CD4-positive, alpha-beta T cell treated with Interleukin-2 at 100 ng/mL for 4 hours (primary cell): ENCODE measurements around the gene RELA.
A peak's percentile ranks its signal among the peaks of the same experiment; 100 is the strongest.
"Not testable (repeated sequence)": the region's sequence is repeated elsewhere in the genome, so short reads cannot be mapped to it uniquely, and the experiment has no call there.

Experiments used
- DNase-seq: peaks from one replicate; pipeline ENCODE4 v3.0.0-alpha.2; 2020; ENCODE audit warnings: low spot score

RELA gene

GRCh38 chr11:65648997-65649493 lies 13.7 kb downstream of the RELA start:
- DNase-seq: no peak

DNA sequence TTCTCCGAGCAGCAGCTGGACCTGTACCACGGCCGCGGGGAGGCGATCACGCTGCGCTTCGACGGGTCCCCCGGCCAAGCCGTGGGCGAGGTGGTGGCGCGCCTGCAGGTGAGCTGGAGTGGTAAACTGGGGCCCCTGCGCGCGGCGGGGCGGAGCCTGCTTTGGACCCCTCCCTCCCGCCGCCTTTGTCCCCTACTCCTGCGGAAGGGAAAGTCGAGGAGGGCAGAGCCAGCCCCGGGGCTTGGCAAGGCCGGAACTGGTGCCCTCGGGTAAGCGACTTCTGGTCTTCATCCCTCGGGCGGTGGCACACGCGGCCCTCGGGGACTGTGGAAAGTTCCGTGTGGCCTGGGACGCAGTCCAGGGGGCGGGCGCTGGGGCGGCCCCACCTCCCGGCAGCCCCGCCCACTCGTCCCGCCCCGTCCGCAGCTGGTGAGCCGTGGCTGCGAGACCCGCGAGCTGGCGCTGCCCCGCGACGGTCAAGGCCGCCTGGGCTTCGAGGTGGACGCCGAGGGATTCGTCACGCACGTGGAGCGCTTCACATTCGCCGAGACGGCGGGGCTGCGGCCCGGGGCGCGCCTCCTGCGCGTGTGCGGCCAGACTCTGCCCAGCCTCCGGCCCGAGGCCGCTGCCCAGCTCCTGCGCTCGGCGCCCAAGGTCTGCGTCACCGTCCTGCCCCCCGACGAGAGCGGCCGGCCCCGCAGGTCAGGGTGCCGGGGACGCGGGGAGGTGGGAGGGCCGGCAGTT lies 15.6 kb downstream of the RELA start:
- DNase-seq: no peak

GRCh38 chr11:65646288-65646957 lies 16.3 kb downstream of the RELA start:
- DNase-seq: no peak

DNA sequence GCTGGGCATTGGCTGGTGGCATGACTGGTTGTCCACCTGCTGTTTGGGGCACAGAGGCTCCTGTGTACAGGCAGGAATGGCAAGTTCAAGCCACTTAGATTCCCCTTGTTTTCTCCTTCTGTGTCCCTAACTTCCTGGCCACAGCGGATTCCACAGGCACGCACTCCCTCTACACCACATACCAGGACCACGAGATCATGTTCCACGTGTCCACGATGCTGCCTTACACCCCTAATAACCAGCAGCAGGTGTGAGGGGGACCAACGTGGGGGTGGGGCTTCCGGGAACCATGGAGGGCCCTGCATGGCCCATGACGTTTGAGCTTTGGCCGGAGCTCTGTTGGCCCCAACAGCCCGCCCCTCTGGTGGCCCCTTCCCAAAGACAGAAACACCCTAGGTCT lies 17.0 kb downstream of the RELA start:
- DNase-seq: no peak

DNA sequence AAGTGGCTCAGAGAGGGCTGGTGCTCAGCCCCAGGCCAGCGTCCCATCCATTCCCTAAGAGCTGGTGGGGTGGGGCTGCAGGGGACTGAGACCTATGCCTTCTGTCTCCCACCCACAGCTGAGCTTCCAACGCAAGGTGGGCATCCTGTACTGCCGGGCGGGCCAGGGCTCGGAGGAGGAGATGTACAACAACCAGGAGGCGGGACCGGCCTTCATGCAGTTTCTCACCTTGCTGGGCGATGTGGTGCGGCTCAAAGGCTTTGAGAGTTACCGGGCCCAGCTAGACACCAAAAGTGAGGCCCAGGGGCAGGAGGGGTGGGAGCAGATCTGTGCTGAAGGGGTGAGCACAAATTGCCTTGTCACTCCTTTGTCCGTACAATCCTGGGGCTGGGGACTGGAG lies 17.9 kb downstream of the RELA start:
- DNase-seq: no peak

DNA sequence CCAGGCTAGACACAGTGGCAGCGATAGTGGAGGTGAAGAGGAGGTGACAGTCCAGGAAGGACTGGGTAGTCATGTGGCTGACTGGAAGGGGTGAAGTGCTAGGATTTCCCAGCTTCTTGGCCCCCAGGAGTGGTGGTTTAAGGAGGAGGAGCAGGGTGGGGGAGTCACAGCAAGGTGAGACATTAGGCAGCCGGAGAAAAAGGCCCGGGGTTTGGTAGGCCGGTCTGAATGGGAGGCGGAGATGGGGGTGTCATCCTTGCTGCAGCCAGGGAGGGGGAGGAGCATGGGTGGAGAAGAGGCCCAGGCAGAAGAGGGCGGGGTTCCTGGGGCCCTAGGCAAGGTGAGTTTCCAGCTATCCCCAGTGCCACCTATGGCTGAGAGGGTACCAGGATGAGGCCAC lies 18.7 kb downstream of the RELA start:
- peak; percentile 20 for DNase-seq

DNA sequence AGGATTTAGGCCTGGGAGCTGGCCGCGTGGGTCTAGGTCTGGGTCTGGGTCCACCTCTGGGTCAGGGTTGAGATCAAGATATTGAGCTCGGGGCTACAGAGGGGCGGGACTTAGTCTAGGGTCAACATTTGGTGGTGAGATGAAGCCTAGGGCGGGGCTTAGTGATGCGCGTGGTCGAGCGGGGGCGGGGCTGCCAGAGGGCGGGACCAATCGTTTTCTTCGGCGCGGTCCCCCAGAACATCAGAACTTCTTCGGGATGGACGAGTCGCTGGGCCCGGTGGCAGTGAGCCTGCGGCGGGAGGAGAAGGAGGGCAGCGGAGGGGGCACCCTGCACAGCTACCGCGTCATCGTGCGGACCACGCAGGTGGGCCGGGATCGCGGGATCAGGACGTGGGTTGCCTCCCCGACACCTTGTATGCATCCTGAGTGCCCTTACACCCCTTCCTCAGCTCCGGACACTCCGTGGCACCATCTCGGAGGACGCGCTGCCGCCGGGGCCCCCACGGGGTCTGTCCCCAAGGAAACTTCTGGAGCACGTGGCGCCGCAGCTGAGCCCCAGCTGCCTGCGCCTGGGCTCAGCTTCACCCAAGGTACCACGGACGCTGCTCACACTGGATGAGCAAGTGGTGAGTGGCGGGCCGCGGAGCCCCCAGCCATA lies 20.6 kb downstream of the RELA start:
- no peak for DNase-seq

- no peak for DNase-seq
These were observed 21.3 kb downstream of the RELA start for GRCh38 chr11:65641297-65642013.

DNA sequence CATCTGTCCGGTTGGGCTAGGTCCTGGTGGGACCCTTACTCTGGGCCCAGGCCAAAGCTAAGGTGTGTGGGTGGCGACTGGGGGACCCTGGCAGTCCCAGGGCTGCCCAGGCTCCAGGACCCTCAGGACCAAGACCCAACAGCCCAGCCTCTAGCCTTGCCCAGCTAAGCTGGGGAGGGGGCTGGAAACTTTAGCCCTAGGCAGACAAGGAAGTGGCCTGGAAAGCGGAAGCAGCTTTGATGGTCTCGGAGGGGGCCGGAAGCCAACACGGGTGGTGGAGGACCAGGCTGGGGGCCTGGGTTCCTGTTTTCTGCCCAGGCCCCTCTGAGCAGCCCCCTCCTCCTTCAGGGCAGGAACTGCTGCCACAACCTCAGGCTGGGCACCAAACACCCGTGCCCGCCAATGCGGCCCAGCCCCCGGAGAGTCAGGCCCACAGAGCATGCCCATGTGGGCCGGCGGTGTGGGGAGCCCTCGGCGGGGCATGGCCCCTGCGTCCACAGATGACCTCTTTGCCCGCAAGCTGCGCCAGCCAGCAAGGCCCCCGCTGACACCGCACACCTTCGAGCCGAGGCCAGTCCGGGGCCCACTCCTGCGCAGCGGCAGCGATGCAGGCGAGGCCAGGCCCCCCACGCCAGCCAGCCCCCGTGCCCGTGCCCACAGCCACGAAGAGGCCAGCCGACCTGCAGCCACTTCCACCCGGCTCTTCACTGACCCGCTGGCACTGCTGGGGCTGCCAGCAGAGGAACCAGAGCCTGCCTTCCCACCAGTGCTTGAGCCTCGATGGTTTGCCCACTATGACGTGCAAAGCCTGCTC lies 22.0 kb downstream of the RELA start:
- DNase-seq: peak; percentile 30

DNA sequence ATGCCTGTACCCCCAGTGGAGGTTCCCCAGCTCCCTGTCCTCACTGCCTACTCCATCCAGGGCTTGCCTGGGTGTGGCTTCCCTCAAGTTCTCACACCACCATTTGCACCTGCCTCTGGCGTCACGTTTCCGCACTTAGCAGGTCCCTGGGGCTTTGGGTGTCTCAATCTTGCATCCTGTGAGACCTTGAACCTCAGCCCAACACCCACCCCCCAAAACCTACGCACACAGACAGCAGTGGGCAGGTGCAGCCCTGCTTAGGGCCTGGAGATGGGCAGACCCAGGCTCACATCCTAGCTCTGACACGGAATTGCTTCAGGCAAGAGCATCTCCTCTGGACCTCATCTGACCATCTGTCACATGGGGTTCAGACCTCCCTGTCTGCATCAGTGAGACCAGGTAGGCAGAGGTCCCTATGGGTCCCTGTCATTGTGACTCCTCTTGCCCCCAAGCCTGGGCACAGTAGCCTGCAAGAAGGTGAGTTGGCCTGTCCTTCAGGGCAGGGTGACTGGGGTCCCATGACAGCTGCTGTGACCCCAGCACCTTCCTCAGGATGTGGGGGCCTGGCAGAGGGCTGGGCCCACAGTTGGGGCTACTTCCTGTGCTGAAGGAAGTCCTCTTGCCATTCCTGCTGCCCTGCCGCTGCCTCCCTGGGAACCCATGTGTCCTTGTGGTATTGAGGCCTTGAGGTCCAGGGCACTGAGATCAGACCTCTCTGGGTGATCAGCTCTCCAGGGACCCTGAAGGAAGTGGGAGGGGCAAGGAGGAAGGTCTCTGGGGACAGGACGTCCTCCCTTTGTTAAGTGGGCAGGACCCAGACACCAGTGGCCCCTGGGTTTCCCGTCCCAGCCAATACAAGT lies 22.9 kb downstream of the RELA start:
- peak; percentile 66 for DNase-seq

DNA sequence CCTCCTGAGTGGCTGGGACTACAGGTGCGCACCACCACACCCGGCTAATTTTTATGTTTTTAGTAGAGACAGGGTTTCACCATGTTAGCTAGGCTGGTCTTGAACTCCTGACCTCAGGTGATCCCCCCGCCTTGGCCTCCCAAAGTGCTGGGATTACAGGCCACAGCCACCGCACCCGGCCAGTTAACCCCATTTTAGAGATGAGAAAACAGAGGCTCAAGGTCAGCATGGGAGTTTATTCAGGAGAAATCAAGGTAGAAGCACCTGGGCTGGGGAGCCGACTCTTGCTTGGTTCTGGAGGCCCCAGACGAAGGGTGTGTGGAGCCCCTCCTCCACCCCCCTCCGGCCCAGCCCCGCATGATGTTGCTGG lies 23.5 kb downstream of the RELA start:
- not testable (repeated sequence) for DNase-seq

- peak; percentile 64 for DNase-seq
These were observed 24.8 kb downstream of the RELA start, which contains the start of gene SIPA1 for GRCh38 chr11:65637794-65638419. TSS of gene SIPA1 (plus strand) at chr11:65638101. CDS start at chr11:65640922, 2,821 bp downstream.

DNA sequence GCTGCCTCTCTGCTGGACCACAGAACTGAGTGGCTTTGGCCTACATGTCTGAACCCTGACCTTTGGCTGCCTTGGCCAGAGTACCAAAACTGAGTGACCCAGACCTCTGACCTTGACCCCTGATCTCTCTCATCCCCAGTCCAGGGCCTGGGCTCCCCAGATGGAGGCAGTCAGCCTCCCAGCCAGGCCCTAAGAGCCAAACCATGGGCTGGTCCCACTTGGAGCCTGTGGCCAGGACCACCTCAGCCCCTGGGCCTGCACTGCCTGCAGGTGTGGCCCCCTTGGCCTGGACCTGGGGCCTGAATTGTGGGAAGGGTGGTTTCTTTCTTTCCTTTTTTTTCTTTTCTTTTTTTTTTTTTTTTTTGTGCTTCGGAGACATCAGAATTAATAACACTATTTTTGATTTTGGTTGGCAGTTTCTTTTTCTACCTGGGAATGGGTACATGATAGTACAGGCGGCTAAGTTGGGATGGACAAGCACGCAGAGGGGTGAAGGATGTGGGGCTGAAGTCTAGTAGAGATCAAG lies 25.6 kb downstream of the RELA start:
- DNase-seq: no peak

DNA sequence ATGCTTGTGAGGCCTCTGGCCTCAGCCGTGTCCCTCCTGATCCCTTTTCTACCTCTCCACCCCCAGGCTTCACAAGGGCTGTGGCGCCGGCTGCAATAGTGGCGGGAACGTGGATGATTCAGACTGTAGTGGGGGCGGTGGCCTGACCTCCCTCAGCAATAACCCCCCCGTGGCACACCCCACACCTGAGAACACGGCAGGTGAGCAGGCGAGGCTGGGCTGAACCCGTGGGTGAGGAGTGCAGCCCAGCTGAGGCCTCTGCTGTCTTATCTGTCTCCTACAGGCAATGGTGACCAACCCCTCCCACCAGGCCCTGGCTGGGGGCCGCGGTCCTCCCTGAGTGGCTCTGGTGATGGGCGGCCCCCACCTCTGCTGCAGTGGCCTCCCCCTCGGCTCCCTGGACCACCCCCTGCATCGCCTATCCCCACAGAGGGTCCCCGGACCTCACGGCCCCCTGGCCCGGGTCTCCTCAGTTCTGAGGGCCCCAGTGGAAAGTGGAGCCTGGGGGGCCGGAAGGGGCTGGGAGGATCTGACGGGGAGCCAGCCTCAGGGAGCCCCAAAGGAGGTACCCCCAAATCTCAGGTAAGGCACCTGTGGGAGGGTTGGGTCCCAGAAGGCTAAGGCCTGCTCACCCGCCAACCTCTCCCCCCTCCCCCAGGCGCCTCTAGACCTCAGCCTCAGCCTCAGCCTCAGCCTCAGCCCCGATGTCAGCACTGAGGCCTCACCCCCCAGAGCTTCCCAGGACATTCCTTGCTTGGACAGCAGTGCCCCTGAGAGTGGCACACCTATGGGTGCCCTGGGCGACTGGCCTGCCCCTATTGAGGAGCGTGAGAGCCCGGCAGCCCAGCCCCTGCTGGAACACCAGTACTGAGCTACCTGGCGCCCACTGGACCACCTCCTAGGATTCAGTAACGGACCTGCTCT lies 26.3 kb downstream of the RELA start:
- no peak for DNase-seq

DNA sequence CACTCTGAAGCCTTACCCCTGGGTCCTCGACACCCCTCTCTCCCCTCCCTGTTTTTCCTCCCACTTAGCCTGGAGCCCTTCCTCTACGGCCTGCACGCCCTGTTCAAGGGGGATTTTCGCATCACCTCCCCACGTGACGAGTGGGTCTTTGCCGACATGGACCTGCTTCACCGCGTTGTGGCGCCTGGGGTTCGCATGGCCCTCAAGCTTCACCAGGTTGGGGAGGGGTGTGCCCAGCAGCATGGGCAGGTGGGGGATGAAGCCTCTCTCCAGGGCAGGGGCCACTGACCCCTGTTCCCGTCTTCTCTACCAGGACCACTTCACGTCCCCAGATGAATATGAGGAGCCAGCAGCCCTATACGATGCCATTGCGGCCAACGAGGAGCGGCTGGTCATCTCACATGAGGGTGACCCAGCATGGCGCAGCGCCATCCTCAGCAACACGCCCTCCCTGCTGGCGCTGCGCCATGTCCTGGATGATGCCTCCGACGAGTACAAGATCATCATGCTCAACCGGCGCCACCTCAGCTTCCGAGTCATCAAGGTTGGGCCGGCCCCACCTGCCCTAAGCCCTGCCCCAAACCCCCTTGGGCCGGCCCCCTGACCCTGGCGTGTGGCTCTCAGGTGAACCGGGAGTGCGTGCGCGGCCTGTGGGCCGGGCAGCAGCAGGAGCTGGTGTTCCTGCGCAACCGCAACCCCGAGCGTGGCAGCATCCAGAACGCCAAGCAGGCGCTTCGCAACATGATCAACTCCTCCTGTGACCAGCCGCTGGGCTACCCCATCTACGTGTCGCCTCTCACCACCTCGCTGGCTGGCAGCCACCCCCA lies 27.6 kb downstream of the RELA start:
- DNase-seq: no peak

- no peak for DNase-seq
These were observed 28.3 kb downstream of the RELA start for GRCh38 chr11:65634440-65634839.

GRCh38 chr11:65634109-65634436 lies 28.6 kb downstream of the RELA start:
- no peak for DNase-seq
